ENCODE data around the gene C17orf75. TPM values are rescaled to one million over a fixed set of nuclear protein-coding genes. Genes with fewer than 3 reads are reported as not detected.

C17orf75 gene
- total and polyA plus RNA-seq, 2 of the 8 experiments (the other 6 are each of a cell fraction or from before 2014, with no cell fraction given), result 15.8 to 42.6 TPM

DNA sequence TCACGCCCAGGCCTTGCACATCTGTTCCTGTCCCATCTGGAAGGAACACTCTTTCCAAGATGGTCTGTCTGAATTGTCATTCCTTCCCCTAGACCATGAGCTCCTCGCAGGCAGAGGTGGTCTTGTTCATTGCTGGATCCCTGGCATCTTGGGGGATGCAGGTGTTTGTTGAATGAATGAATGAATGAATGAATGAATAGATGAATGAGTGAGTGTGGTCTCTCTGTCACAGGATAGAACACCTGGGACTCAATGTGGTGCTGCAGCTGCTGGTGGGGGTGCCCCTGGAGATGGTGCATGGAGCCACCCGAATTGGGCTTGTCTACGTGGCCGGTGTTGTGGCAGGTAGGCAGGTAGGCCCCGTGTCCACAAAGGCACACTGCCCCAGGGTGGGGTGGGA, 44.1 kb downstream of the C17orf75 start:
- Histone ChIP-seq H3K4me1 (replicated peaks in 1 of 4; ENCODE audit: control insufficient read depth in 3 of 4, insufficient read depth in 4 of 4, low read length in 3 of 4) (peaks cover under 1 to 21% (median 5%) of the 10 kb centered on the region in 4 experiments), H3K27ac (ENCODE audit: low read depth, low read length) (no peak overlapping the region), H3K79me1 (ENCODE audit: low read depth, low read length) (no peaks in the 10 kb centered on the region), H3K14ac (ENCODE audit: insufficient read length) (no peak overlapping the region), H4K20me1 (replicated peaks in 1 of 2; ENCODE audit: control insufficient read depth in 1 of 2, insufficient read depth in 2 of 2, low read length in 2 of 2) (no peaks in the 10 kb centered on the region), H2BK12ac (ENCODE audit: low read depth, low read length) (no peak overlapping the region), H2AFZ (ENCODE audit: low read length) (no peak overlapping the region), H2BK120ac (replicated peaks; ENCODE audit: low read depth, low read length) (no peak overlapping the region), H3K56ac (replicated peaks; ENCODE audit: insufficient read length, low read depth, low read length) (no peak overlapping the region), H3K9ac (replicated peaks in 1 of 4; ENCODE audit: extremely low read depth in 1 of 4, low read depth in 3 of 4, low read length in 3 of 4) (no peak overlapping the region), H2AK5ac (ENCODE audit: low read depth, low read length) (no peak overlapping the region; the same call in 1 of the 2 replicates), H2BK15ac (ENCODE audit: low read length) (peak overlapping the region; percentile 50; the same call in 1 of the 2 replicates), H3K4ac (replicated peaks; ENCODE audit: insufficient read length, low read depth, low read length) (no peak overlapping the region), H3K36me3 (ENCODE audit: control insufficient read depth in 2 of 4, insufficient read depth in 4 of 4, low read length in 3 of 4) (peaks cover 0 to 29% (median 0%) of the 10 kb centered on the region in 4 experiments; a peak in 3 of 8 replicates), H3K18ac (ENCODE audit: extremely low read depth, low read length) (no peak overlapping the region), H3K27me3 (replicated peaks in 1 of 4; ENCODE audit: control insufficient read depth in 3 of 4, extremely low read depth in 1 of 4, insufficient read depth in 3 of 4, low read length in 3 of 4) (no peaks in the 10 kb centered on the region), H2BK20ac (ENCODE audit: low read length) (no peak overlapping the region), H4K8ac (ENCODE audit: extremely low read depth, insufficient read depth, low read length) (no peak overlapping the region), H3K4me2 (ENCODE audit: insufficient read depth in 1 of 2, low read depth in 2 of 2, low read length in 2 of 2) (no peak overlapping the region), H3K23me2 (ENCODE audit: low read depth, low read length) (no peaks in the 10 kb centered on the region), H3K79me2 (ENCODE audit: control insufficient read depth in 1 of 2, insufficient read depth in 2 of 2, low read length in 2 of 2) (no peaks in the 10 kb centered on the region), H3K4me3 (ENCODE audit: extremely low read depth in 1 of 4, insufficient read depth in 2 of 4, low read depth in 3 of 4, low read length in 4 of 4) (no peak overlapping the region), H4K5ac (ENCODE audit: insufficient read length, low read depth, low read length) (no peak overlapping the region), H3K23ac (ENCODE audit: insufficient read length) (no peak overlapping the region), H2BK5ac (ENCODE audit: low read depth, low read length) (no peak overlapping the region; the same call in 1 of the 2 replicates), H3K9me3 (ENCODE audit: insufficient read depth in 2 of 2, low read depth in 1 of 2, low read length in 1 of 2) (no peaks in the 10 kb centered on the region), H4K91ac (replicated peaks; ENCODE audit: insufficient read length, low read length) (no peak overlapping the region)
- ChIA-PET CTCF (ENCODE audit: partially characterized antibody) (interaction anchor here (0.6 to 1.1 kb wide), 2 partner anchors 27 to 55 kb away, joined by 3 read pairs; no protein-coding TSS in a partner anchor), POLR2A (ENCODE audit: partially characterized antibody) (interaction anchor here (1.0 to 1.7 kb wide), 3 partner anchors 8 to 13 kb away, joined by 3 to 4 read pairs (median 3); no protein-coding TSS in a partner anchor)
- DNase-seq (ENCODE audit: low read depth in 1 of 2, low spot score in 2 of 2) (no peak), FAIRE-seq (no peak)
- TF ChIP-seq SRF (IDR thresholded peaks at IDR 0.05; ENCODE audit: low read depth, low read length), result no peak
- 91% methylated on average over 6 of the region's 6 CpGs; no CpG with 5 or more reads in 1 of the 2 experiments for WGBS, 2 experiments (ENCODE audit: extremely low coverage in 1 of 2, insufficient coverage in 1 of 2, insufficient read length in 1 of 2, insufficient replicate concordance in 2 of 2, low coverage in 1 of 2, low lambda C conversion rate in 2 of 2, missing lambda C conversion rate in 1 of 2)
